OCI-LY1 (cell line): ENCODE results near the gene EPHA5.

Experiments used
- CTCF ChIP-seq: fragments of 200-600 bp; sonication (generic), shearing (Covaris generic); IDR thresholded peaks from 2 replicates; pipeline ENCODE4 v1.5.1; 2017; ENCODE audit warnings: mild to moderate bottlenecking, antibody characterized with exemption, low read length, moderate library complexity, mixed read lengths
- EZH2 ChIP-seq: fragments of 200-600 bp; sonication (generic), shearing (Covaris generic); IDR thresholded peaks from 2 replicates; pipeline ENCODE4 v1.8.0; 2017; ENCODE audit warnings: borderline replicate concordance, mixed run types, mild to moderate bottlenecking, antibody characterized with exemption, low read length, moderate library complexity, mixed read lengths

- TF ChIP-seq CTCF, result no peak
- no peak for TF ChIP-seq EZH2
Measured at GRCh38 chr4:65498606-65499005, 171.7 kb downstream of the EPHA5 start.
